GM19025 (cell line): ENCODE measurements around the gene GATAD2A.

ENCODE experiments used
- ATAC-seq: cut with Tn5 transposase; IDR thresholded peaks from one replicate; pipeline ENCODE4 v1.9.1; 2021; ENCODE audit warnings: mild to moderate bottlenecking, low read depth, moderate library complexity; ENCODE audit not compliant: unreplicated experiment

GATAD2A gene

DNA sequence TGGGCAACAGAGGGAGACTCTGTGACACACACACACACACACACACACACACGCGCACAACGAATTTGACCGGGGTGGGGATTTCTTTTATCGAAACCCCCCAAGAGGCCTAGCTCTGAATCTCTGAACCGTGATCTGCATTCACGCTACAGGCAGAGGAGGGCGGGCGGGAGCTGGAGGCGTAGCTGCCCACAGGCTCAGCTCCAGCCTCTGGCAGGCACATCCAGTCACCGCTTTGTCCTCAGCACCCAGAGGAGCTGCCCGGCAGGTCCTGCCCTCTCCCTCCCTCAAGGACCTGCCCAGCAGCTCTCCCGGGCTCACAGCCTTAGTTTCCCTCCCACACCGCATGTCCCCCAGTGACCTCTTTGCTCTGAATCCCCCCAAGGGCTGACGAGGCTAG lies 152.6 kb downstream of the GATAD2A start:
- ATAC-seq: no peak
